ENCODE data around the gene BSDC1. TPM values are rescaled to one million over a fixed set of nuclear protein-coding genes. Genes with fewer than 3 reads are reported as not detected.
A peak's percentile ranks its signal among the peaks of the same experiment; 100 is the strongest.

The BSDC1 gene
- total and polyA plus RNA-seq, 2 of the 13 experiments (the other 11 are each of a cell fraction or from before 2014, with no cell fraction given), result 40.3 to 64.2 TPM

DNA sequence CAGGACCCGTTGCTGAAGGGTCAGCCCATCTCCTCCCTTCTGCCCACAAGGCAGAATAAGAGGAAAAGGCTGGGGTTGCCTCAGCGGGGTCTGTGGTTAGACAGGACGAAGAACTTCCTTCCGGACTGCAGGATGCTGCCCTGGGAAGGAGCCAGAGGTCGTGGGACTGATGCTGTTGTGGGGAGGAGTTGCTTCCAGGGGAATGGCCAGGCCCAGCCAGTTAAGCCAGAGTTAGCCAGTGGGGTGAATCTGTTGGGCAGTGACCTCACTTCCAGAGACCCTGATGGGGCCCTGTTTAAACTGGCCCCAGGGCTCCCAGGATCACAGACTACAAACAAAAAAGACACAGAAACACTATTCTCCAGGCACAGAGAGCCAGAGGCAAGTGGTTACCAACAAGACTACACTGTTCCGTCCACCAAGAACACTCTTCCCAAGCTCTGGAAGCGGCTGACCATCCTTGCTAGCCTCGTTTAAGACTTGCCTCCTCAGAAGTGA lies 45.0 kb downstream of the BSDC1 start (continued):
- TF ChIP-seq, protein P1, sequence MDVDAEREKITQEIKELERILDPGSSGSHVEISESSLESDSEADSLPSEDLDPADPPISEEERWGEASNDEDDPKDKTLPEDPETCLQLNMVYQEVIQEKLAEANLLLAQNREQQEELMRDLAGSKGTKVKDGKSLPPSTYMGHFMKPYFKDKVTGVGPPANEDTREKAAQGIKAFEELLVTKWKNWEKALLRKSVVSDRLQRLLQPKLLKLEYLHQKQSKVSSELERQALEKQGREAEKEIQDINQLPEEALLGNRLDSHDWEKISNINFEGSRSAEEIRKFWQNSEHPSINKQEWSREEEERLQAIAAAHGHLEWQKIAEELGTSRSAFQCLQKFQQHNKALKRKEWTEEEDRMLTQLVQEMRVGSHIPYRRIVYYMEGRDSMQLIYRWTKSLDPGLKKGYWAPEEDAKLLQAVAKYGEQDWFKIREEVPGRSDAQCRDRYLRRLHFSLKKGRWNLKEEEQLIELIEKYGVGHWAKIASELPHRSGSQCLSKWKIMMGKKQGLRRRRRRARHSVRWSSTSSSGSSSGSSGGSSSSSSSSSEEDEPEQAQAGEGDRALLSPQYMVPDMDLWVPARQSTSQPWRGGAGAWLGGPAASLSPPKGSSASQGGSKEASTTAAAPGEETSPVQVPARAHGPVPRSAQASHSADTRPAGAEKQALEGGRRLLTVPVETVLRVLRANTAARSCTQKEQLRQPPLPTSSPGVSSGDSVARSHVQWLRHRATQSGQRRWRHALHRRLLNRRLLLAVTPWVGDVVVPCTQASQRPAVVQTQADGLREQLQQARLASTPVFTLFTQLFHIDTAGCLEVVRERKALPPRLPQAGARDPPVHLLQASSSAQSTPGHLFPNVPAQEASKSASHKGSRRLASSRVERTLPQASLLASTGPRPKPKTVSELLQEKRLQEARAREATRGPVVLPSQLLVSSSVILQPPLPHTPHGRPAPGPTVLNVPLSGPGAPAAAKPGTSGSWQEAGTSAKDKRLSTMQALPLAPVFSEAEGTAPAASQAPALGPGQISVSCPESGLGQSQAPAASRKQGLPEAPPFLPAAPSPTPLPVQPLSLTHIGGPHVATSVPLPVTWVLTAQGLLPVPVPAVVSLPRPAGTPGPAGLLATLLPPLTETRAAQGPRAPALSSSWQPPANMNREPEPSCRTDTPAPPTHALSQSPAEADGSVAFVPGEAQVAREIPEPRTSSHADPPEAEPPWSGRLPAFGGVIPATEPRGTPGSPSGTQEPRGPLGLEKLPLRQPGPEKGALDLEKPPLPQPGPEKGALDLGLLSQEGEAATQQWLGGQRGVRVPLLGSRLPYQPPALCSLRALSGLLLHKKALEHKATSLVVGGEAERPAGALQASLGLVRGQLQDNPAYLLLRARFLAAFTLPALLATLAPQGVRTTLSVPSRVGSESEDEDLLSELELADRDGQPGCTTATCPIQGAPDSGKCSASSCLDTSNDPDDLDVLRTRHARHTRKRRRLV (CRISPR knock-in tag; IDR thresholded peaks at IDR 0.05), result no peak
- TF ChIP-seq, protein P2, sequence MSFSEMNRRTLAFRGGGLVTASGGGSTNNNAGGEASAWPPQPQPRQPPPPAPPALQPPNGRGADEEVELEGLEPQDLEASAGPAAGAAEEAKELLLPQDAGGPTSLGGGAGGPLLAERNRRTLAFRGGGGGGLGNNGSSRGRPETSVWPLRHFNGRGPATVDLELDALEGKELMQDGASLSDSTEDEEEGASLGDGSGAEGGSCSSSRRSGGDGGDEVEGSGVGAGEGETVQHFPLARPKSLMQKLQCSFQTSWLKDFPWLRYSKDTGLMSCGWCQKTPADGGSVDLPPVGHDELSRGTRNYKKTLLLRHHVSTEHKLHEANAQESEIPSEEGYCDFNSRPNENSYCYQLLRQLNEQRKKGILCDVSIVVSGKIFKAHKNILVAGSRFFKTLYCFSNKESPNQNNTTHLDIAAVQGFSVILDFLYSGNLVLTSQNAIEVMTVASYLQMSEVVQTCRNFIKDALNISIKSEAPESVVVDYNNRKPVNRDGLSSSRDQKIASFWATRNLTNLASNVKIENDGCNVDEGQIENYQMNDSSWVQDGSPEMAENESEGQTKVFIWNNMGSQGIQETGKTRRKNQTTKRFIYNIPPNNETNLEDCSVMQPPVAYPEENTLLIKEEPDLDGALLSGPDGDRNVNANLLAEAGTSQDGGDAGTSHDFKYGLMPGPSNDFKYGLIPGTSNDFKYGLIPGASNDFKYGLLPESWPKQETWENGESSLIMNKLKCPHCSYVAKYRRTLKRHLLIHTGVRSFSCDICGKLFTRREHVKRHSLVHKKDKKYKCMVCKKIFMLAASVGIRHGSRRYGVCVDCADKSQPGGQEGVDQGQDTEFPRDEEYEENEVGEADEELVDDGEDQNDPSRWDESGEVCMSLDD (CRISPR knock-in tag; IDR thresholded peaks at IDR 0.05; ENCODE audit: borderline replicate concordance), result peak; percentile 74; the same call in 1 of the 2 replicates
- TF ChIP-seq, protein P3, sequence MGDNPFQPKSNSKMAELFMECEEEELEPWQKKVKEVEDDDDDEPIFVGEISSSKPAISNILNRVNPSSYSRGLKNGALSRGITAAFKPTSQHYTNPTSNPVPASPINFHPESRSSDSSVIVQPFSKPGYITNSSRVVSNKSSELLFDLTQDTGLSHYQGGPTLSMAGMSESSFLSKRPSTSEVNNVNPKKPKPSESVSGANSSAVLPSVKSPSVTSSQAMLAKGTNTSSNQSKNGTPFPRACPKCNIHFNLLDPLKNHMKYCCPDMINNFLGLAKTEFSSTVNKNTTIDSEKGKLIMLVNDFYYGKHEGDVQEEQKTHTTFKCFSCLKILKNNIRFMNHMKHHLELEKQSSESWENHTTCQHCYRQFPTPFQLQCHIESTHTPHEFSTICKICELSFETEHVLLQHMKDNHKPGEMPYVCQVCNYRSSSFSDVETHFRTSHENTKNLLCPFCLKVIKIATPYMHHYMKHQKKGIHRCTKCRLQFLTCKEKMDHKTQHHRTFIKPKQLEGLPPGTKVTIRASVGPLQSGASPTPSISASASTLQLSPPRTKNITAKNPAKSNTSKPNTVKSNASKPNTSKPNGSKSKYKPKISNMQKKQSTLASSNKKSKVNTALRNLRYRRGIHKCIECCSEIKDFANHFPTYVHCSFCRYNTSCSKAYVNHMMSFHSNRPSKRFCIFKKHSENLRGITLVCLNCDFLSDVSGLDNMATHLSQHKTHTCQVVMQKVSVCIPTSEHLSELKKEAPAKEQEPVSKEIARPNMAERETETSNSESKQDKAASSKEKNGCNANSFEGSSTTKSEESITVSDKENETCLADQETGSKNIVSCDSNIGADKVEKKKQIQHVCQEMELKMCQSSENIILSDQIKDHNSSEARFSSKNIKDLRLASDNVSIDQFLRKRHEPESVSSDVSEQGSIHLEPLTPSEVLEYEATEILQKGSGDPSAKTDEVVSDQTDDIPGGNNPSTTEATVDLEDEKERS (CRISPR knock-in tag; IDR thresholded peaks at IDR 0.05), result no peak
- no peak for TF ChIP-seq ZNF3 (CRISPR knock-in tag; IDR thresholded peaks at IDR 0.05)
- TF ChIP-seq GATAD2A (CRISPR knock-in tag; IDR thresholded peaks at IDR 0.05), result no peak; the same call in 1 of the 2 replicates

All from HepG2 (cell line).